ENCODE results near the gene TTC21A. TPM values are rescaled to one million over a fixed set of nuclear protein-coding genes. Genes with fewer than 3 reads are reported as not detected.

Gene TTC21A
- total and polyA plus RNA-seq, 7 donors = 0.52 to 1.2 (median 0.92) TPM

GRCh38 chr3:39132096-39133092, 24.9 kb downstream of the TTC21A start:
- TF ChIP-seq CTCF (IDR thresholded peaks at IDR 0.05) = no peak
- no peaks in the 10 kb centered on the region for H3K27me3 ChIP-seq (ENCODE audit: insufficient read depth in 3 of 3, low read length in 2 of 3)
- WGBS, 3 donors = 79 to 82% (median 81%) methylated on average over 11 of the region's 11 CpGs
- no peaks in the 10 kb centered on the region for H3K9me3 ChIP-seq
- H3K27ac ChIP-seq = no peak overlapping the region
- intact Hi-C loops (cut with DNase I) = no loop called here
- no peaks in the 10 kb centered on the region for H3K4me1 ChIP-seq
- H3K4me3 ChIP-seq = no peak overlapping the region
- ATAC-seq (no peak), DNase-seq (no peak)
- no peaks in the 10 kb centered on the region for H3K36me3 ChIP-seq (ENCODE audit: insufficient read depth in 1 of 2, low read depth in 1 of 2)

DNA sequence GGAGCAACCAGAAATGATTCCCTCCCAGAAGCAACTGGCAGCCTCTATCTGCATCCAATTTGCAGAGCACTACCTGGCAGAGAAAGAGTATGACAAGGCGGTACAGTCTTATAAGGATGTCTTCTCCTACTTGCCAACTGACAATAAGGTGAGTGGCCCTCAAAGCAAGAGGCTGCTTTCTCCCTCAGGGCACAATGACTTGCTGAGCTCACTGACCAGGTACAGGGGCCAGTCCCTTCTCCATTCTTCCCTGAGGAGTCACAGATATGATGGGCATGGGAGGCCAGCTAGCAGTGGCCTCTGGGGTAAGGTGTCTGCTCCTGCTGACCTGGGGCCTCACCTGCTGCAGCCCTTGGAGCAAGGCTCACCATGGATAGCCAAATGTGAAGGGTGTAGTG, 25.6 kb downstream of the TTC21A start:
- ATAC-seq = no peak
- H3K4me1 ChIP-seq = no peaks in the 10 kb centered on the region
- H3K36me3 ChIP-seq (ENCODE audit: insufficient read depth in 1 of 2, low read depth in 1 of 2) = no peaks in the 10 kb centered on the region
- 98 to 100% (median 100%) methylated on average over 1 of the region's 1 CpG for WGBS, 3 donors
- H3K9me3 ChIP-seq = no peaks in the 10 kb centered on the region
- DNase-seq = no peak
- H3K4me3 ChIP-seq = no peak overlapping the region
- H3K27me3 ChIP-seq (ENCODE audit: insufficient read depth in 3 of 3, low read length in 2 of 3) = no peaks in the 10 kb centered on the region
- no peak overlapping the region for H3K27ac ChIP-seq
- no peak for TF ChIP-seq CTCF (IDR thresholded peaks at IDR 0.05)
- intact Hi-C loops (cut with DNase I) = no loop called here

GRCh38 chr3:39133822-39134221, 26.3 kb downstream of the TTC21A start:
- H3K36me3 ChIP-seq (ENCODE audit: insufficient read depth in 1 of 2, low read depth in 1 of 2) = no peaks in the 10 kb centered on the region
- 72 to 77% (median 77%) methylated on average over 6 of the region's 6 CpGs for WGBS, 3 donors
- no peaks in the 10 kb centered on the region for H3K27me3 ChIP-seq (ENCODE audit: insufficient read depth in 3 of 3, low read length in 2 of 3)
- intact Hi-C loops (cut with DNase I) = no loop called here
- no peak for ATAC-seq
- no peaks in the 10 kb centered on the region for H3K4me1 ChIP-seq
- no peak overlapping the region for H3K27ac ChIP-seq
- DNase-seq = no peak
- no peak overlapping the region for H3K4me3 ChIP-seq
- TF ChIP-seq CTCF (IDR thresholded peaks at IDR 0.05) = no peak
- H3K9me3 ChIP-seq = no peaks in the 10 kb centered on the region

GRCh38 chr3:39134305-39134704, 26.8 kb downstream of the TTC21A start:
- no peak for TF ChIP-seq CTCF (IDR thresholded peaks at IDR 0.05)
- no peaks in the 10 kb centered on the region for H3K9me3 ChIP-seq
- no peaks in the 10 kb centered on the region for H3K36me3 ChIP-seq (ENCODE audit: insufficient read depth in 1 of 2, low read depth in 1 of 2)
- no peak overlapping the region for H3K27ac ChIP-seq
- intact Hi-C loops (cut with DNase I) = no loop called here
- H3K4me3 ChIP-seq = no peak overlapping the region
- H3K27me3 ChIP-seq (ENCODE audit: insufficient read depth in 3 of 3, low read length in 2 of 3) = no peaks in the 10 kb centered on the region
- peaks cover 3% of the 10 kb centered on the region for H3K4me1 ChIP-seq
- 82 to 88% (median 83%) methylated on average over 7 of the region's 7 CpGs for WGBS, 3 donors
- no peak for ATAC-seq
- DNase-seq = no peak

Data from psoas muscle (tissue), 8 donors.